Caco-2 (cell line): ENCODE results near the gene SRSF11. TPM values are rescaled to one million over a fixed set of nuclear protein-coding genes. Genes with fewer than 3 reads are reported as not detected.

Experiments
- BruUV-seq: library from RNA; stranded (reverse); fragments of 400-500 nt; replicated peaks from 2 replicates; lab custom pipeline; 2021; lab: Mats Ljungman, UMichigan
- CTCF ChIA-PET: fragments of 300-600 bp; sonication (Branson Sonifier 250); formaldehyde crosslinking; loops from one replicate; lab custom pipeline; 2022; ENCODE audit warnings: antibody characterized with exemption; lab: Charles Lee
- POLR2A ChIA-PET: fragments of 300-600 bp; sonication (Branson Sonifier 250); formaldehyde crosslinking; loops from one replicate; lab custom pipeline; 2022; ENCODE audit warnings: antibody characterized with exemption; lab: Charles Lee
- DNase-seq, 2 experiments: peaks; one replicate each; pipeline versions ENCODE4 v3.0.0 to v3.0.0-alpha.2; 2020 to 2022
- H3K27me3 ChIP-seq: replicated peaks from 2 replicates; pipeline ENCODE4 v1.6.0; 2011; ENCODE audit warnings: low read length; ENCODE audit not compliant: control insufficient read depth, insufficient read depth
- H3K36me3 ChIP-seq: 2 replicates; pipeline ENCODE4 v1.5.1; 2011; ENCODE audit warnings: low read length; ENCODE audit not compliant: control insufficient read depth, insufficient read depth
- H3K4me1 ChIP-seq: fragments of 250-450 bp; sonication (Bioruptor Pico); 2 replicates; pipeline ENCODE4 v1.5.1; 2020; ENCODE audit warnings: mild to moderate bottlenecking
- H3K4me3 ChIP-seq: 2 replicates; pipeline ENCODE4 v1.5.1; 2011; ENCODE audit warnings: low read depth, mild to moderate bottlenecking, control low read depth, low read length
- H3K9me3 ChIP-seq: fragments of 250-450 bp; sonication (Bioruptor Pico); 2 replicates; pipeline ENCODE4 v1.5.1; 2020; ENCODE audit warnings: mild to moderate bottlenecking, moderate library complexity
- H3K27ac Mint-ChIP-seq: one replicate; pipeline ENCODE4 v1.8.0; 2022; ENCODE audit warnings: mixed read lengths; ENCODE audit not compliant: unreplicated experiment
- H3K27me3 Mint-ChIP-seq: one replicate; pipeline ENCODE4 v1.8.0; 2022; ENCODE audit warnings: mixed read lengths; ENCODE audit not compliant: insufficient read depth, unreplicated experiment
- H3K36me3 Mint-ChIP-seq: one replicate; pipeline ENCODE4 v1.8.0; 2022; ENCODE audit warnings: mild to moderate bottlenecking, mixed read lengths; ENCODE audit not compliant: insufficient read depth, unreplicated experiment
- H3K4me1 Mint-ChIP-seq: one replicate; pipeline ENCODE4 v1.8.0; 2022; ENCODE audit warnings: low read depth, mixed read lengths; ENCODE audit not compliant: unreplicated experiment
- H3K4me3 Mint-ChIP-seq: one replicate; pipeline ENCODE4 v1.8.0; 2022; ENCODE audit warnings: mild to moderate bottlenecking, moderate library complexity, mixed read lengths; ENCODE audit not compliant: unreplicated experiment
- H3K9me3 Mint-ChIP-seq: one replicate; pipeline ENCODE4 v1.8.0; 2022; ENCODE audit warnings: mixed read lengths; ENCODE audit not compliant: unreplicated experiment
- intact Hi-C: fragments of 100-400 bp; cut with micrococcal nuclease; formaldehyde crosslinking; loops from one replicate; pipeline ENCODE4 v1.10.0; 2022; ENCODE audit not compliant: unreplicated experiment
- total RNA-seq: library from RNA; stranded (reverse); gene quantifications from 2 replicates; pipeline ENCODE4 v1.2.3, GENCODE V29; 2022
- TF ChIP-seq, protein P1 (sequence below), 2 experiments: fragments of 200-600 bp in 1 of 2; IDR thresholded peaks; 1 replicate in 1 of 2; 2 replicates in 1 of 2; pipeline versions ENCODE4 v1.5.1 to v1.8.0; 2011 to 2022; ENCODE audit warnings: antibody characterized with exemption in 1 of 2, control low read depth in 1 of 2, inconsistent platforms in 1 of 2, low read depth in 1 of 2, low read length in 1 of 2, mild to moderate bottlenecking in 1 of 2, moderate library complexity in 1 of 2; ENCODE audit not compliant: insufficient read depth in 1 of 2, severe bottlenecking in 1 of 2, unreplicated experiment in 1 of 2

Gene SRSF11
- total RNA-seq, 1 experiment from 2014 or later, result 119 TPM

DNA sequence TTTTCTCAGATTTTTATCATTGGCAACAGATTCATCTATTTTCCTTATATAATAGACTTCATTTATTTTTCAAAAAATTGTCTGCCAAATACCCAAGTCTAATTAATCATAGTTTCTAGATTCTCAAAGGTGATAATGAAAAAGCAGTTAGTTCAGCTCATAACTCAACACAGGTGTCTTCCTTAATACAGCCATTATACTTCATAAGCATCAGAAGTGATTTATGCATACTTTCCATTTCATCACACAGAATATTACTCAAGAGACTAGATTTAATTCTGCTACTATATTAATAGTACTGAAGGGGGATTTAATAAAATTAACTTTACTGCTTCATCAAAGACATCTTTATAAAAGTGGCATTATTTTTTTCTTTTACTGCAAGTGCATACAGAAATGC lies 18.8 kb downstream of the SRSF11 start:
- H3K9me3 Mint-ChIP-seq, result no peaks in the 10 kb centered on the region
- ChIA-PET POLR2A (no interaction called here), CTCF (no interaction called here)
- no peaks in the 10 kb centered on the region for H3K36me3 ChIP-seq
- TF ChIP-seq, protein P1, sequence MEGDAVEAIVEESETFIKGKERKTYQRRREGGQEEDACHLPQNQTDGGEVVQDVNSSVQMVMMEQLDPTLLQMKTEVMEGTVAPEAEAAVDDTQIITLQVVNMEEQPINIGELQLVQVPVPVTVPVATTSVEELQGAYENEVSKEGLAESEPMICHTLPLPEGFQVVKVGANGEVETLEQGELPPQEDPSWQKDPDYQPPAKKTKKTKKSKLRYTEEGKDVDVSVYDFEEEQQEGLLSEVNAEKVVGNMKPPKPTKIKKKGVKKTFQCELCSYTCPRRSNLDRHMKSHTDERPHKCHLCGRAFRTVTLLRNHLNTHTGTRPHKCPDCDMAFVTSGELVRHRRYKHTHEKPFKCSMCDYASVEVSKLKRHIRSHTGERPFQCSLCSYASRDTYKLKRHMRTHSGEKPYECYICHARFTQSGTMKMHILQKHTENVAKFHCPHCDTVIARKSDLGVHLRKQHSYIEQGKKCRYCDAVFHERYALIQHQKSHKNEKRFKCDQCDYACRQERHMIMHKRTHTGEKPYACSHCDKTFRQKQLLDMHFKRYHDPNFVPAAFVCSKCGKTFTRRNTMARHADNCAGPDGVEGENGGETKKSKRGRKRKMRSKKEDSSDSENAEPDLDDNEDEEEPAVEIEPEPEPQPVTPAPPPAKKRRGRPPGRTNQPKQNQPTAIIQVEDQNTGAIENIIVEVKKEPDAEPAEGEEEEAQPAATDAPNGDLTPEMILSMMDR (IDR thresholded peaks at IDR 0.05; ENCODE audit: insufficient read depth in 1 of 2, low read depth in 1 of 2, low read length in 1 of 2, severe bottlenecking in 1 of 2, unreplicated experiment in 1 of 2), result no peak
- H3K36me3 Mint-ChIP-seq, result peaks cover 79% of the 10 kb centered on the region
- no peaks in the 10 kb centered on the region for H3K4me1 Mint-ChIP-seq
- intact Hi-C loops, result no loop called here
- DNase-seq, result no peak
- no peak overlapping the region for H3K27ac Mint-ChIP-seq
- H3K27me3 ChIP-seq, result no peaks in the 10 kb centered on the region
- no peak overlapping the region for H3K4me3 ChIP-seq
- H3K4me3 Mint-ChIP-seq, result no peak overlapping the region
- H3K4me1 ChIP-seq, result no peaks in the 10 kb centered on the region
- H3K27me3 Mint-ChIP-seq, result no peaks in the 10 kb centered on the region
- no peaks in the 10 kb centered on the region for H3K9me3 ChIP-seq
- BruUV-seq, result no TSS peak

DNA sequence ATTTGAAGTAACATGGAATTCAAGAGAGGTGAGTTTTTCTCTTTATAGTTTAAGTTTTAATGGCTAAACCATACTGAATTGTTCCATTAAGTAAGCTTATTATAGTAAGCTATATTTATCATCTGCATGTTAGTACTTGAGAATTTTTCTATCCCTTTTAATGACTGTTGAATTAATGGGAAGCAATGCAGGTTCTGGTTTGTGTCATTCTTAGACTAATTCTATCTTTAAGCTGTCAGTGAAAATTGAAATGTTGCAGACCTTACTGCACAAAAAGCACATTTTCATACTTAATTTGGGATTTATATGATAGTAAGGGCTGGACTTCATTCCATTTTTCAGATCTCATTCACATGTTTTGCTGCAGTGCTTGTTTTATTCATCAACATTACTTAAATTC lies 25.9 kb downstream of the SRSF11 start:
- BruUV-seq, result no TSS peak
- no peaks in the 10 kb centered on the region for H3K36me3 ChIP-seq
- peaks cover 78% of the 10 kb centered on the region for H3K36me3 Mint-ChIP-seq

DNA sequence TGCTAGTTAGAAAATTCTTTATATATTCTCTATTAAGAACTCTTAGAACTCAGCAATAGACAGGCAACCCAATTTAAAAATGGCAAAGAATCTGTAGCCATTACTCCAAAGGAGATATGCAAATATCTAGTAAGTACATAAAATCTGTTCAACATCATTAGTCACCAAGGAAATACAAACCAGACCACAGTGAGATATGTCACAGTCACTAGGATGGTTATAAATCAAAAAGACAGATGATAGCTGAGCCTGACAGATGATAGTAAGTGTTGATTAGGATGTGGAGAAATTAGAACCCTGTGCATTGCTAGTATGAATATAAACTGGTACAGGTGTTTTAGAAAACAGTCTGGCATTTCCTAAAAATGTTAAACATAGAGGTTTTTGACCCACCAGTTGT lies 26.6 kb downstream of the SRSF11 start:
- no peaks in the 10 kb centered on the region for H3K4me1 ChIP-seq
- Mint-ChIP-seq H3K27ac (no peak overlapping the region), H3K4me3 (no peak overlapping the region), H3K4me1 (peaks cover 9% of the 10 kb centered on the region), H3K36me3 (peaks cover 72% of the 10 kb centered on the region), H3K9me3 (no peaks in the 10 kb centered on the region), H3K27me3 (no peaks in the 10 kb centered on the region)
- DNase-seq, result no peak
- H3K27me3 ChIP-seq, result no peaks in the 10 kb centered on the region
- ChIA-PET POLR2A (no interaction called here), CTCF (no interaction called here)
- no TSS peak for BruUV-seq
- H3K36me3 ChIP-seq, result no peaks in the 10 kb centered on the region
- no peaks in the 10 kb centered on the region for H3K9me3 ChIP-seq
- intact Hi-C loops, result no loop called here
- TF ChIP-seq, protein P1 (IDR thresholded peaks at IDR 0.05; ENCODE audit: insufficient read depth in 1 of 2, low read depth in 1 of 2, low read length in 1 of 2, severe bottlenecking in 1 of 2, unreplicated experiment in 1 of 2), result no peak
- H3K4me3 ChIP-seq, result no peak overlapping the region

More for the DNA sequence above, 25.9 kb downstream of the SRSF11 start:
- H3K9me3 ChIP-seq, result no peaks in the 10 kb centered on the region
- H3K27me3 ChIP-seq, result no peaks in the 10 kb centered on the region
- POLR2A ChIA-PET, result no interaction called here
- no peaks in the 10 kb centered on the region for H3K9me3 Mint-ChIP-seq
- no peak for DNase-seq
- H3K27ac Mint-ChIP-seq, result no peak overlapping the region
- CTCF ChIA-PET, result no interaction called here
- peaks cover 9% of the 10 kb centered on the region for H3K4me1 Mint-ChIP-seq
- intact Hi-C loops, result no loop called here
- TF ChIP-seq, protein P1 (IDR thresholded peaks at IDR 0.05; ENCODE audit: insufficient read depth in 1 of 2, low read depth in 1 of 2, low read length in 1 of 2, severe bottlenecking in 1 of 2, unreplicated experiment in 1 of 2), result no peak
- H3K27me3 Mint-ChIP-seq, result no peaks in the 10 kb centered on the region
- H3K4me1 ChIP-seq, result no peaks in the 10 kb centered on the region
- no peak overlapping the region for H3K4me3 ChIP-seq
- no peak overlapping the region for H3K4me3 Mint-ChIP-seq
